ENCODE results near the gene ZNF627.
A peak's percentile ranks its signal among the peaks of the same experiment; 100 is the strongest.

ZNF627 gene

DNA sequence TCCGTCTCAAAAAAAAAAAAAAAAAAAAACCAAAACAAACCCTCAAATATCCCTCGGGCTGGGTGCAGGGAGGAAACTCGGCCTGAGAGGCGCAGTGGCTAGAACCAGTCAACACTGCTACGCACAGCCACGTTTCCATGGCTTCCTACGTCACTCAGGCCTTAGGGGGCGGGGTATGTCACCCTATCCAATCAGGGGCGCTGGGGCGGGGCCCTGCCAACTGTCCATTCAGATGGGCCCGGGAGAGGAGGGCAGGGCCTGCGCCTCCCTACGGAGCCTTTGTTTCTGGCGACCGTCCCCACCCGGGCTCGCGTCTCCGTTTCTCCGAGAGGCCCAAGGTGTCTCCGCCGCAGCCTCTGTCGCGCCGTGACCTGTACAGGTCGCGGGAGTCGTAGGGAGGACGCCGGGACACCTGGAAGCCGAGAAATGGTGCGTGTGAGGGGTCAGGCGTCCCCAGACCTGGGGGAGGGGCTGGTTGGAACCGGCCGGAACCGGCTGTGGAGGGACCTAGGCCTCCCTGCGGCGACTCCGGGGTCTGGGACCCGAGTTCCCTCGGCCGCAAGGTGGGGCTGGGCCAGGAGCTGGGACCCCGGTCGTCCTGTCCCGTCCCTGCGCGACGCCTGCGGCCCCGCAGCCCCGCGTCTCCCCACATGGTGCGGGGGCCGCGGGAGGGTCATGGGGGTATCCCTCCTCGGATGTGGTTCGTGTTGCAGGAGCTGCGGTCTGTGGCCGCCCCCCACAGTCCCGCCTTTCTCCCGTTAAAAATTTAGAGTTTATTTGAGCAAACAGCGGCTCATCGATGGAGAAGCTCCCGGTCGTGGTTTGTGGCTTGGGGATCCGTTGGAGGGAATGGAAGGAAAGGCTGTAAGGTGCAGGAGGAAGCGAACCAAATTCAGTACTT, at the start of gene ZNF627:
TSS of gene ZNF627 (plus strand) at position 282 of the 901 bp plus-strand sequence. CDS start at position 427, 145 bp downstream.
- DNase-seq (ENCODE audit: low read depth), result peak; percentile 98
- TF ChIP-seq, protein P1, sequence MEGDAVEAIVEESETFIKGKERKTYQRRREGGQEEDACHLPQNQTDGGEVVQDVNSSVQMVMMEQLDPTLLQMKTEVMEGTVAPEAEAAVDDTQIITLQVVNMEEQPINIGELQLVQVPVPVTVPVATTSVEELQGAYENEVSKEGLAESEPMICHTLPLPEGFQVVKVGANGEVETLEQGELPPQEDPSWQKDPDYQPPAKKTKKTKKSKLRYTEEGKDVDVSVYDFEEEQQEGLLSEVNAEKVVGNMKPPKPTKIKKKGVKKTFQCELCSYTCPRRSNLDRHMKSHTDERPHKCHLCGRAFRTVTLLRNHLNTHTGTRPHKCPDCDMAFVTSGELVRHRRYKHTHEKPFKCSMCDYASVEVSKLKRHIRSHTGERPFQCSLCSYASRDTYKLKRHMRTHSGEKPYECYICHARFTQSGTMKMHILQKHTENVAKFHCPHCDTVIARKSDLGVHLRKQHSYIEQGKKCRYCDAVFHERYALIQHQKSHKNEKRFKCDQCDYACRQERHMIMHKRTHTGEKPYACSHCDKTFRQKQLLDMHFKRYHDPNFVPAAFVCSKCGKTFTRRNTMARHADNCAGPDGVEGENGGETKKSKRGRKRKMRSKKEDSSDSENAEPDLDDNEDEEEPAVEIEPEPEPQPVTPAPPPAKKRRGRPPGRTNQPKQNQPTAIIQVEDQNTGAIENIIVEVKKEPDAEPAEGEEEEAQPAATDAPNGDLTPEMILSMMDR (conservative IDR thresholded peaks at IDR 0.05; ENCODE audit: low read length), result peak; percentile 26
- peak within 1 kb of the TSS; percentile 95 for H3K4me3 ChIP-seq (ENCODE audit: low read length)

DNA sequence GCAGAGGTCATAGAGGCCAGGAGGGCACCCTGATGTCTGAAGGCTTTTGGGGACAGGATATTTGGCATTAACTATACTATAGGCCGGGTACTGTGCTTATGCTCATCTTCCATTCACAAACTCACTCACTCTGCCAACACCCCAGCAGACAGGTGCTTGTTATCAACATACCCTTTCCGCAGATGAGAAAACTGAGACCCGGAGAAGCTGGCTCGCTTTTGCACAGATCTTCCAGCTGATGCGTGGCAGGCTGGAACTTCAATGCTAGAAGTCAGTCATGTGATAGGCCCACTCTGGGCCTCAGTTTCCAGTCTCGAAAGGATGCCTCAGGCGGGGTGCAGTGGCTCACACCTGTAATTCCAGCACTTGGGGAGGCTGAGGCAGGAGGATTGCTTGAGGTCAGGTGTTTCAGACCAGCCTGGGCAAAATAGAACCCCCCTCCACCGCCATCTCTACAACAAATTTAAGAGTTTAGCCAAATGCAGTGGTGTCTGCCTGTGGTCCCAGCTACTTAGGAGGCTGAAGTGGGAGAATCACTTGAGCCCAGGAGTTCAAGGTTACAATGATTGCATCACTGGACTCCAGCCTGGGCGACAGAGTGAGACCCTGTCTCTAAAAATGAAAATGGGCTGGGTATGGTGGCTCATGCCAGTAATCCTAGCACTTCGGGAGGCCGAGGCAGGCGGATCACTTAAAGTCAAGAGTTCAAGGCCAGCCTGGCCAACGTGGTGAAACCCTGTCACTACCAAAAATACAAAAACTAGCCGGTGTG, 49.2 kb upstream of the ZNF627 start:
- no peak overlapping the region for H3K4me3 ChIP-seq (ENCODE audit: low read length)
- TF ChIP-seq, protein P1 (conservative IDR thresholded peaks at IDR 0.05; ENCODE audit: low read length), result no peak
- DNase-seq (ENCODE audit: low read depth), result no peak

DNA sequence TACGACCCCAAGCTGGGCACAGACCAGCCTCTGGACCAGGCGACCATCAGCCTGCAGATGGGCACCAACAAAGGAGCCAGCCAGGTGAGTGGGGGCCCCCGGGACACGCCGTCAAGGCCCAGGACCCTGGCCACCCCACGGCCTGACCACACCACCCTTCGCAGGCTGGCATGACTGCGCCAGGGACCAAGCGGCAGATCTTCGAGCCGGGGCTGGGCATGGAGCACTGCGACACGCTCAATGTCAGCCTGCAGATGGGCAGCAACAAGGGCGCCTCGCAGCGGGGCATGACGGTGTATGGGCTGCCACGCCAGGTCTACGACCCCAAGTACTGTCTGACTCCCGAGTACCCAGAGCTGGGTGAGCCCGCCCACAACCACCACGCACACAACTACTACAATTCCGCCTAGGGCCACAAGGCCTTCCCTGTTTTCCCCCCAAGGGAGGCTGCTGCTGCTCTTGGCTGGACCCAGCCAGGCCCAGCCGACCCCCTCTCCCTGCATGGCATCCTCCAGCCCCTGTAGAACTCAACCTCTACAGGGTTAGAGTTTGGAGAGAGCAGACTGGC, 47.8 kb upstream of the ZNF627 start:
- no peak overlapping the region for H3K4me3 ChIP-seq (ENCODE audit: low read length)
- TF ChIP-seq, protein P1 (conservative IDR thresholded peaks at IDR 0.05; ENCODE audit: low read length), result no peak
- no peak for DNase-seq (ENCODE audit: low read depth)

DNA sequence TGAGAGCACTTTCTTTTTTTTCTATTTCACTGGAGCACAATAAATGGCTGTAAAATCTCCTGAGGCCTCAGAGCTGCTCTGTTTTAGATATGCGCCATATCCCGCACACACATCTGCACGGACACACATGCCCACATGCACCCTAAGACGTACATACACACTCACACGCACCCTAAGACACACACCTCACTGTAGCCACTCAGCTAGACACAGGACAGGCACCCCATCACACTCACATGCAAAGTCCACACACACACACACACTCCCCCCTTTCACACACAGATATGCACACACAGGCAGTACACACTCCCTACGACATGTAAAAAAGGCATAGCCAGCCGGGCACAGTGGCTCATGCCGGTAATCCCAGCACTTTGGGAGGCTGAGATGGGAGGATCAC, 47.0 kb upstream of the ZNF627 start:
- TF ChIP-seq, protein P1 (conservative IDR thresholded peaks at IDR 0.05; ENCODE audit: low read length), result no peak
- no peak overlapping the region for H3K4me3 ChIP-seq (ENCODE audit: low read length)
- no peak for DNase-seq (ENCODE audit: low read depth)

DNA sequence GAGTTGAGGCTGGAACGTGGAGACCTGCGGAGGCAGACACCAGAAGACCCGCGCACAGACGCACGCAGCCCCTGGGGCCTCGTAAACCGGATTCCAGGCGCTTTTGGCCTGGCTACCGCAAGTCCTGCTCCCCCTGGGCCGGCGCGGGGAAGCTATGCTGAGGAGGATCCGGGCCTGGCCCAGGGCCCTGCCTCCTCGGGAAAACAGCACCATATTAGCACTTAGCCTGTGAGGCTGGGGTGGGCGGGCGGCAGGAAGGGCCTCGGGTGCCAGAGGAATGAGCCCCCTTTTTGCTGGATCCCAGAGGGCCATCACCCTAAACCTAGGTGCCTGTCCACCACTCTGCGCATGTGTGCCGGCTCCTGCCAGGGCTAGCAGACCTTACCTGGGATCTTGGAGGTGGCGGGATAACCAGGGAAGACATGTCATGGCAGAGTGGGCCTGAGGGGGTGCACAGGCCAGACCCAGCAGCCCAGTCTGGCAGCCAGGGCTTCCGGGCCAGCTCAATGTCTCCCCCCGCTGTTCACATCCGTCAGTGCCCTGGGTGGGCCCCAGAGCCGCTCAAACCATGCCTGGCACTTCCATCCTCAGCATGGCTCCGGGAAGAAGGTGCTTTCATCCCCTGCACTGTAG, 45.6 kb upstream of the ZNF627 start:
- no peak overlapping the region for H3K4me3 ChIP-seq (ENCODE audit: low read length)
- no peak for DNase-seq (ENCODE audit: low read depth)
- TF ChIP-seq, protein P1 (conservative IDR thresholded peaks at IDR 0.05; ENCODE audit: low read length), result peak; percentile 36

DNA sequence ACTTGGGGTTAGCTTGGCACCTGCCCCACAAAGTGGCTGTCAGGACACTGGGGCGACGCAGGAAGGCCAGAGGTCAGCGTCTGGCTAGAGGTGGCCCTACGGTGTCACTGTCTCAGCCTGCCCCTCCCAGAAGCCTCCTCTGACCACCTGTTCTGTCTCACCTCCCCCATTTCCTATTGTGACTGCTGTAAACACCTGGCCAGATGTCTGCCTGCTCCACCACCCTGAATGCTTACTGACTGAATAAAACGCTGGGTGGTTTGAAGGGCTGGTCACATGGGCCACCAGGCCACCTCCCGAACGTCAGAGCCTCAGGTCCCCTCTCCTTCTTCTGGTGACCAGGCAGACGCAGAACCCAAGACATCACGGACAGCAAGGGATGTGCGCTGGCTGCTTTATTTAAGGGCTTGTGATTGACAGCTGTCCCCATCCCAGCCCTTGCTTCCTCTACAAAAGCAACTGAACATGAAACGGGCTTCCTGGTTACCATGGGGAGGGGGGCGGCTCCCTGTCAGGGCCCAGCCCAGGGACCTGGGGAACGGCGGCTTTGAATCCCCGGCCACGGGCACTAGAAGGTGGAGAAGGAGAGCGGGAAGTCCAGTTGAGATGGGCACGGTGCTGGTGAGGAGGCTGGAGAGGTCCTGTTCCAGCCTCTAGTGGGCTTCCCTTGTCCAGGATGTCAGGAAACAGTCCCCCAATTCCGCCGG, 44.5 kb upstream of the ZNF627 start:
- no peak overlapping the region for H3K4me3 ChIP-seq (ENCODE audit: low read length)
- TF ChIP-seq, protein P1 (conservative IDR thresholded peaks at IDR 0.05; ENCODE audit: low read length), result no peak
- no peak for DNase-seq (ENCODE audit: low read depth)

All from AG10803 (cell line).